Endometrial microvascular endothelial cells (primary cell): ENCODE data around the gene CTSZ. TPM values are rescaled to one million over a fixed set of nuclear protein-coding genes. Genes with fewer than 3 reads are reported as not detected.

Experiments used
- in situ Hi-C: cut with HindIII; loops from 2 replicates; pipeline ENCODE4 v1.10.0; 2017; ENCODE audit warnings: low sequenced_read_pairs, low pct_unique_long_range_greater_than_20kb; ENCODE audit errors: inconsistent ontology term
- total RNA-seq: library from RNA; depleted of rRNA; stranded (reverse); fragments of >200 nt; gene quantifications from one replicate; pipeline ENCODE4 v1.2.3, GENCODE V29; 2015; ENCODE audit errors: inconsistent ontology term

CTSZ gene
- total RNA-seq, 1 donor from 2014 or later, result 226 TPM

- in situ Hi-C loops, result loop anchor here (25.0 kb wide), 1 partner anchor 155 kb away; the partner anchor contains the start of genes GNAS and GNAS-AS1
These were observed 9.9 kb upstream of the CTSZ start for GRCh38 chr20:59016795-59017492.

- in situ Hi-C loops, result loop anchor here (25.0 kb wide), 1 partner anchor 154 kb away; the partner anchor contains the start of genes GNAS and GNAS-AS1
These were observed 9.0 kb upstream of the CTSZ start for GRCh38 chr20:59015812-59016711.

- in situ Hi-C loops, result loop anchor here (25.0 kb wide), 1 partner anchor 153 kb away; the partner anchor contains the start of genes GNAS and GNAS-AS1
These were observed 8.4 kb upstream of the CTSZ start for GRCh38 chr20:59015411-59015810.

- in situ Hi-C loops, result loop anchor here (25.0 kb wide), 1 partner anchor 153 kb away; the partner anchor contains the start of genes GNAS and GNAS-AS1
These were observed 7.8 kb upstream of the CTSZ start for GRCh38 chr20:59014680-59015389.

- in situ Hi-C loops, result loop anchor here (25.0 kb wide), 1 partner anchor 152 kb away; the partner anchor contains the start of genes GNAS and GNAS-AS1
These were observed 7.0 kb upstream of the CTSZ start for GRCh38 chr20:59013959-59014608.

GRCh38 chr20:59013031-59013951 lies 6.2 kb upstream of the CTSZ start:
- in situ Hi-C loops, result loop anchor here (25.0 kb wide), 1 partner anchor 151 kb away; the partner anchor contains the start of genes GNAS and GNAS-AS1

GRCh38 chr20:59011874-59012157 lies 4.8 kb upstream of the CTSZ start:
- in situ Hi-C loops, result loop anchor here (25.0 kb wide), 1 partner anchor 150 kb away; the partner anchor contains the start of genes GNAS and GNAS-AS1

- in situ Hi-C loops, result loop anchor here (25.0 kb wide), 1 partner anchor 149 kb away; the partner anchor contains the start of genes GNAS and GNAS-AS1
These were observed 4.2 kb upstream of the CTSZ start for GRCh38 chr20:59010995-59011873.

GRCh38 chr20:59010321-59010994 lies 3.4 kb upstream of the CTSZ start:
- in situ Hi-C loops, result loop anchor here (25.0 kb wide), 1 partner anchor 148 kb away; the partner anchor contains the start of genes GNAS and GNAS-AS1

GRCh38 chr20:59008715-59009336 lies 1.8 kb upstream of the CTSZ start:
- in situ Hi-C loops, result loop anchor here (25.0 kb wide), 1 partner anchor 147 kb away; the partner anchor contains the start of genes GNAS and GNAS-AS1

GRCh38 chr20:59007665-59008511 lies 834 bp upstream of the CTSZ start:
- in situ Hi-C loops, result loop anchor here (25.0 kb wide), 1 partner anchor 146 kb away; the partner anchor contains the start of genes GNAS and GNAS-AS1

GRCh38 chr20:59006167-59006863 lies 739 bp downstream of the CTSZ start:
- in situ Hi-C loops, result loop anchor here (25.0 kb wide), 1 partner anchor 144 kb away; the partner anchor contains the start of genes GNAS and GNAS-AS1

GRCh38 chr20:59005523-59006166 lies 1.4 kb downstream of the CTSZ start:
- in situ Hi-C loops, result loop anchor here (25.0 kb wide), 1 partner anchor 143 kb away; the partner anchor contains the start of genes GNAS and GNAS-AS1
